Measurements from ENCODE around the gene FRRS1. TPM values are rescaled to one million over a fixed set of nuclear protein-coding genes. Genes with fewer than 3 reads are reported as not detected.
"Not testable (repeated sequence)": the region's sequence is repeated elsewhere in the genome, so short reads cannot be mapped to it uniquely, and the experiment has no call there.

The FRRS1 gene, protein sequence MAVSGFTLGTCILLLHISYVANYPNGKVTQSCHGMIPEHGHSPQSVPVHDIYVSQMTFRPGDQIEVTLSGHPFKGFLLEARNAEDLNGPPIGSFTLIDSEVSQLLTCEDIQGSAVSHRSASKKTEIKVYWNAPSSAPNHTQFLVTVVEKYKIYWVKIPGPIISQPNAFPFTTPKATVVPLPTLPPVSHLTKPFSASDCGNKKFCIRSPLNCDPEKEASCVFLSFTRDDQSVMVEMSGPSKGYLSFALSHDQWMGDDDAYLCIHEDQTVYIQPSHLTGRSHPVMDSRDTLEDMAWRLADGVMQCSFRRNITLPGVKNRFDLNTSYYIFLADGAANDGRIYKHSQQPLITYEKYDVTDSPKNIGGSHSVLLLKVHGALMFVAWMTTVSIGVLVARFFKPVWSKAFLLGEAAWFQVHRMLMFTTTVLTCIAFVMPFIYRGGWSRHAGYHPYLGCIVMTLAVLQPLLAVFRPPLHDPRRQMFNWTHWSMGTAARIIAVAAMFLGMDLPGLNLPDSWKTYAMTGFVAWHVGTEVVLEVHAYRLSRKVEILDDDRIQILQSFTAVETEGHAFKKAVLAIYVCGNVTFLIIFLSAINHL
- total RNA-seq: 1 to 10 TPM; 1.2 to 1.7 TPM

DNA sequence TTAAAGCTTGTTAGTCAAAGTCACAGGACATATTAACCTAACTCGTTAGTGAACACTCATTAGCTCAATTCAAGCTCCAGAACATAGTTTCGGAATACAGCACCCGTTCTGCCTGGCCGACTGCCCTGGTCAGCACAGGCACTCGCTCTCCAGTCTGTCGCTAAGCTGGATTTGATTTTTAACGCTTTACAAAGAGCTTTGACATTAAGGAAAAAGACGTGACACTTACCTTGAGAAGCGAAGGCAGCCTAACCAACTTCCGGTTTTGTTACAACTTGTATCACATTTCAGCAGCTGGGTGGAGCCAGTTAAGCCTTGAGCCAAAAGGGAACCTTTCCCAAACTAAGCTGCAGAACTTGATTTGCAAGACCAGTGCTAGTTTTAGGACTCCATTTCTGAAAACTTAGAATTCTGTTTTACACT lies at the start of gene FRRS1:
Gene FRRS1 (minus strand): TSS at position 258 of the 423 bp plus-strand sequence. CDS start 17,867 bp downstream, outside the sequence.
- H3K4me3 Mint-ChIP-seq: peak within 1 kb of the TSS; percentile 86
- CTCF ChIA-PET: interaction anchor here (0.5 to 1.6 kb wide), 6 partner anchors 12 to 81 kb away, joined by 3 to 6 read pairs (median 4); no protein-coding TSS in a partner anchor
- H3K36me3 Mint-ChIP-seq (ENCODE audit: low read depth): no peaks in the 10 kb centered on the region
- POLR2A ChIA-PET: interaction anchor here (0.7 to 1.3 kb wide), 2 partner anchors 44 to 272 kb away, joined by 3 to 5 read pairs; a partner anchor contains a TSS
- H3K4me1 Mint-ChIP-seq: peaks cover 12% of the 10 kb centered on the region
- H3K27ac Mint-ChIP-seq: peak within 1 kb of the TSS; percentile 62
- H3K9me3 Mint-ChIP-seq: no peaks in the 10 kb centered on the region
- peak; percentile 56 for DNase-seq
- H3K27me3 Mint-ChIP-seq: peaks cover 25% of the 10 kb centered on the region

DNA sequence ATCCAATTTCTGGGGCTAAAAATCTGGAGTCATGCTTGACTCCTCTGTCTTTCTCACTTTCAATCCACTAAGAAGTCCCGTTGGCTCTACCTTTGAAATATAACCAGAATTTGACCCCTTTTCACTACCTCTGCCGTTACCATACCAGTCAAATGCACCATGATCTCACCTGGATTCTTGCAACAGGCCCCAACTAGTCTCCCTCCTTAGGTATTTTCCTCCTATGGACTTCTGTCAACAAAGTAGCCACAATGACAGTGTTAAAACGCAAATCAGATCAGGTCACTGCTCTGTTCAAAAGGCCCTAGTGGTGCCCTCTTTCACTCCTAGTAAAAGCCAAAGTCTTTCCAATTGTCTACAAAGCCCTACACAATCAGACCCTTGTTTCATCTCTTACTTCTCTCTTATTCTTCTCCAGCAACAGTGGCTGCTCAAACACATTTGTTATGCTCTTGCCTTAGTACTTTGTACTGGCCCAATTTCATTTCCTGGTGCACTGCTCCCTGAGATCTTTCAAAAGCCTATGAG lies 48.0 kb upstream of the FRRS1 start:
- no peak for DNase-seq
- Mint-ChIP-seq H3K27me3 (peaks cover 16% of the 10 kb centered on the region), H3K27ac (no peak overlapping the region), H3K4me3 (no peak overlapping the region), H3K4me1 (peaks cover 1% of the 10 kb centered on the region), H3K9me3 (no peaks in the 10 kb centered on the region), H3K36me3 (ENCODE audit: low read depth) (no peaks in the 10 kb centered on the region)
- ChIA-PET POLR2A (no interaction called here), CTCF (no interaction called here)

DNA sequence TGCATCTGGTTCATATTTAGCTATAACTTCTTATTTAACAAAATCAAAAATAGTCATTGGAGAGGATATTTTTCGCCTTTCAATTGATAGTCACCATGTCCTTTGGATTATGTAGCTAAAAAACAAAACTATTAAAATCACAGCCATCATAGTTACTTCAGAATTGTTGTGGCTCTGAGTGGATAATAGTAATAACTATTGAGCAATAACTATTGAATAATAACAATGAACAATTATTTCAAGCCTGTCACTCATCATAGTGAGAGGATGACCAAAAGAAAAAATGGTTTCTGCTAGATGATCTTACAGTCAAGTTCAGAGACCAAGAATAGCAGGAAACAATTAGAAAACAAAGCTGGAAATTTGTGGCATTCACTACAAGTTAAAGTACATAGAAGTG lies 45.3 kb upstream of the FRRS1 start:
- H3K36me3 Mint-ChIP-seq (ENCODE audit: low read depth): no peaks in the 10 kb centered on the region
- no peak overlapping the region for H3K4me3 Mint-ChIP-seq
- H3K27ac Mint-ChIP-seq: no peak overlapping the region
- DNase-seq: no peak
- peaks cover 11% of the 10 kb centered on the region for H3K4me1 Mint-ChIP-seq
- H3K9me3 Mint-ChIP-seq: no peaks in the 10 kb centered on the region
- ChIA-PET CTCF (interaction anchor here (1.1 to 1.5 kb wide), 2 partner anchors 649 to 1057 kb away, joined by 3 read pairs; no protein-coding TSS in a partner anchor), POLR2A (interaction anchor here (1.8 kb wide), 1 partner anchor 38 kb away, joined by 5 read pairs; the partner anchor contains the start of gene AGL)
- H3K27me3 Mint-ChIP-seq: peaks cover 26% of the 10 kb centered on the region

DNA sequence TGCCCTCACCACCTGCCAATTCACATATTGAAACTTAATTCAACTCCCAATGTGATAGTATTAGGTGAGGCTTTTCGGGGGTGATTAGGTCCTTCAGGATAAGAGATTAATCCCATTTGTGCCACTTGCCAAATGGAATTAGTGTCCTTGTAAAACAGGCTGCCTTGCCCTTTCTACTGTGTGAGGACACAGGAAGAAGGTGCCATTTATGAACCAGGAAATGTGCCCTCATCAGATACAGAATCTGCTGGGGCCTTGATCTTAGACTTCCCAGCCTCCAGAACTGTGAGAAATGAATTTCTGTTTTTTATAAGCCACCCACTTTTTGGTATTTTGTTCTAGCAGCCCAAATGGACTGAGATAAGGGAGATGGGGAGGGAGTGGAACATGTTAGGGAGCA lies 44.6 kb upstream of the FRRS1 start:
- Mint-ChIP-seq H3K4me3 (no peak overlapping the region), H3K9me3 (no peaks in the 10 kb centered on the region), H3K36me3 (ENCODE audit: low read depth) (no peaks in the 10 kb centered on the region), H3K27ac (no peak overlapping the region), H3K4me1 (peaks cover 11% of the 10 kb centered on the region), H3K27me3 (peaks cover 22% of the 10 kb centered on the region)
- ChIA-PET POLR2A (interaction anchor here (1.8 kb wide), 1 partner anchor 39 kb away, joined by 5 read pairs; the partner anchor contains the start of gene AGL), CTCF (interaction anchor here (1.1 to 1.5 kb wide), 2 partner anchors 650 to 1058 kb away, joined by 3 read pairs; no protein-coding TSS in a partner anchor)
- no peak for DNase-seq

DNA sequence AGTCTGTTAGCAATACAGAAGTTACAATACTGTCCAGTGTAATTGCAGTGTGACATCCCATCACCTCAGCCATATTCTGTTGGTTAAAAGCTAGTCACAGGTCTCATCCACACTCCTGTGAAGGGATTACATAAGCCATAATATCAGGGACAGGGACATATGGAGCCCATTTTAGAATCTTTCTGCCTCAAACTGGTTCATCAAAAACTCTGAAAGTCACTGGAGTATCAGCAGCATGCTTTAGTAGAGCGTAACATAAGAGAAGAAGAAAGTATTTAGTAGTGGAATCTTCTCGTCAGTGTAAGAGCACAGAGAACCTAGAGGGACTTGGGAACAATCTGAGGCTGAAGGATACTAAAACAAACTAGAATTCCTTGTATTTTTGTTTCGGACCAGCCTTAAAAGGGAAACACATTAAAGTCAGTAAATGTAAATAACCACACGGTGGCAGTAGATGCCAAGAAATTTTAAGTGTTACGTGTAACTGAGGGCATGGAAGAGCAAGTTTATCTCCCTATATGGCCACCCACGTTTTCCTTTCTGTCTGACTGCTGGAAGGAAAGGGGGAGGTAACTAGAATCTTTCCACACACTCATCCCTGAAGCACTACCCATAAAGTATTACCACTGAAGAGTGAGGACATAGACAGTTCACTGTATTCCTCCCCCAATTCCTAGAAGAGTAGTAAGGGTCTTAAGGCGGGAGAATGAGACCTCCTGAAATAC lies 42.1 kb upstream of the FRRS1 start:
- peaks cover 14% of the 10 kb centered on the region for H3K27me3 Mint-ChIP-seq
- peak; percentile 33 for DNase-seq
- no peaks in the 10 kb centered on the region for H3K36me3 Mint-ChIP-seq (ENCODE audit: low read depth)
- H3K27ac Mint-ChIP-seq: no peak overlapping the region
- POLR2A ChIA-PET: no interaction called here
- CTCF ChIA-PET: no interaction called here
- H3K4me1 Mint-ChIP-seq: peaks cover 11% of the 10 kb centered on the region
- no peaks in the 10 kb centered on the region for H3K9me3 Mint-ChIP-seq
- no peak overlapping the region for H3K4me3 Mint-ChIP-seq

DNA sequence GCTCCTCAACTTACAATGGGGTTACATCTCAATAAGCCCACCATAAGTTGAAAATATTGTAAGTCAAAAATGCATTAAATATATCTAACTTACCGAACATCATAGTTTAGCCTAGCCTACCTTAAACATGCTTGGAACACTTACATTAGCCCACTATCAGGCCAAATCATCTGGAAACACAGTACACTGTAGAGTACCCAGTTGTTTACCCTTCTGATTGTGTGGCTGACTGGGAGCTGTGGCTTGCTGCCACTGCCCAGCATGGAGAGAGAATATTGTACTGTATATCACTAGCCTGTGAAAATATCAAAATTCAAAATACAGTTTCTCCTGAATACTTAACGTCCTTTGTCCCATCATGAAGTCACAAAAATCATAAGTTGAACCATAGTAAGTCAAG lies 40.4 kb upstream of the FRRS1 start:
- Mint-ChIP-seq H3K4me3 (no peak overlapping the region), H3K27ac (no peak overlapping the region), H3K4me1 (peaks cover 11% of the 10 kb centered on the region), H3K36me3 (ENCODE audit: low read depth) (no peaks in the 10 kb centered on the region), H3K27me3 (peaks cover 10% of the 10 kb centered on the region), H3K9me3 (no peaks in the 10 kb centered on the region)
- DNase-seq: no peak
- POLR2A ChIA-PET: interaction anchor here (1.6 kb wide), 1 partner anchor 163 kb away, joined by 3 read pairs; the partner anchor contains the start of gene SLC35A3
- CTCF ChIA-PET: interaction anchor here (2.5 kb wide), 1 partner anchor 653 kb away, joined by 8 read pairs; no protein-coding TSS in a partner anchor

DNA sequence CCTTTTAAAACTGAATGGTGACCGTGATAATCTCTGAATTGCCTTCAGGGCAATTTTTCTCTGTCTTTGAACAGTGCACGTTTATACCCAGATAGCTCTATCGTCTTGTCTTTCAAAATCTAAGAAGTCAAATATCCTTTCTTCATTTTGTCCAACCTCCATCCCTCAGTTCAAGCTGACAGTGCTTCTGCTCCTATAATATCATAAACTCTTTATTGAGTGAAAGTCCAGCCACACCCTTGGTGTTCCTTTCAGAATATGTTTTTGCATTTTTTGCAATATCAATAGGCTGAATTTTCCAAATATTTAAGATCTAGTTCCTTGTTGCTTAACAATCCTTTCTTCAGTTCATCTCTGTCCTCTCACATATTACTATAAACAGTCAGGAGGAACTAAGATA lies 35.1 kb upstream of the FRRS1 start:
- H3K4me1 Mint-ChIP-seq: no peaks in the 10 kb centered on the region
- no peaks in the 10 kb centered on the region for H3K36me3 Mint-ChIP-seq (ENCODE audit: low read depth)
- CTCF ChIA-PET: no interaction called here
- H3K9me3 Mint-ChIP-seq: no peaks in the 10 kb centered on the region
- DNase-seq: no peak
- POLR2A ChIA-PET: no interaction called here
- H3K27ac Mint-ChIP-seq: no peak overlapping the region
- H3K27me3 Mint-ChIP-seq: peaks cover 31% of the 10 kb centered on the region
- H3K4me3 Mint-ChIP-seq: no peak overlapping the region

DNA sequence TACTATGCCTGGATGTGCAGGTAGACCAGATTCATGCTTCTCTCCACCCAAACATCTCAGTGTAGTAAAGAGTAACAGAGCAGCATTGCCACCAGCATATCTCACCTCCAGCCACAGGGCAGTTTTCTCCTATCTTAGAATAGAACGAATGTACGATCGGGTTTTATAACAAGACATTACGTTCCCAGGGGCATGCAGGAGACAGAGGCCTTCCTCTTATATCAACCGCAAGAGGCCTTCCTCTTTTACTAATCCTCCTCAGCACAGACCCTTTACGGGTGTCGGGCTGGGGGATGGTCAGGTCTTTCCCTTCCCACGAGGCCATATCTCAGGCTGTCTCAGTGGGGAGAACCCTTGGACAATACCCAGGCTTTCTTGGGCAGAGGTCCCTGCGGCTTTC lies 27.4 kb upstream of the FRRS1 start:
- H3K27ac Mint-ChIP-seq; CTCF ChIA-PET; DNase-seq; H3K9me3 Mint-ChIP-seq; H3K4me1 Mint-ChIP-seq; H3K36me3 Mint-ChIP-seq (ENCODE audit: low read depth); POLR2A ChIA-PET; H3K4me3 Mint-ChIP-seq: not testable (repeated sequence)
- peaks cover 48% of the 10 kb centered on the region for H3K27me3 Mint-ChIP-seq

DNA sequence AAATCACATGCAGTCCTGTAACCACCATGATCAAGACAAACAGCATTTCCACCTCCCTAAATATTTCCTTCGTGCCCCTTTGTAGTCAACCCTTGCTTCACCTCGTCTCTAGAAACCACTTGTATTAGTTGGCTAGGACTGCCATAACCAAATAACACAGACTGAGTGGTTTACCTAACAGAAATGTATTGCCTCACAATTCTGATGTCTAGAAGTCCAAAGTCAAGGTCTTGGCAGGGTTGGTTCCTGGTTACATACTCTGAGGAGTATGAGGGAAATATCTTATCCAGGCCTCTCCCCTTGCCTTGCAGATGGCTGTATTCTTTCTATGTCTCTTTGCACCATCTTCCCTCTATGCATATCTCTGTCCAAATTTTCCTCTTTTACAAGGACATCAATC lies 23.3 kb upstream of the FRRS1 start:
- CTCF ChIA-PET: no interaction called here
- no peak overlapping the region for H3K4me3 Mint-ChIP-seq

DNA sequence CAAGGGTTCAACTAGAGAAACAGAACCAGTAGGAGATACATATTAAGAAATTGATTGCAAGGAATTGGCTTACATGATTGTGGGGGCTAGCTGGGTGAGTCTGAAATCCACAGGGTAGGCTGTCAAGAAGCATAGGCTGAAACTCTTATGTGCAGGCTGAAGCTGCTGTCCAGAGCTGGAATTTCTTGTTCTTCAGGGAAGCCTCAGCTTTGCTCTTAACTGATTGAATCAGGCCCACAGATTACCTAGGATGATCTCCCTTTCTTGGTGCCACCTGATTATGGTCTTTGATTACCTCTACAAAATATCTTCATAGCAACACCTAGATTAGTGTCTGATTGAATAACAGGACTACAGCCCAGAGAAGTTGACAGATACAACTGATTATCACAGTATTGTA lies 22.5 kb upstream of the FRRS1 start:
- H3K36me3 Mint-ChIP-seq (ENCODE audit: low read depth): peaks cover 3% of the 10 kb centered on the region
- no peaks in the 10 kb centered on the region for H3K9me3 Mint-ChIP-seq
- ChIA-PET POLR2A (no interaction called here), CTCF (no interaction called here)
- H3K4me3 Mint-ChIP-seq: no peak overlapping the region
- DNase-seq: no peak
- H3K27me3 Mint-ChIP-seq: peaks cover 38% of the 10 kb centered on the region
- no peak overlapping the region for H3K27ac Mint-ChIP-seq
- H3K4me1 Mint-ChIP-seq: peaks cover 23% of the 10 kb centered on the region

More for the DNA sequence above, 23.3 kb upstream of the FRRS1 start:
- Mint-ChIP-seq H3K27me3 (peaks cover 31% of the 10 kb centered on the region), H3K27ac (no peak overlapping the region), H3K9me3 (no peaks in the 10 kb centered on the region), H3K36me3 (ENCODE audit: low read depth) (peaks cover 3% of the 10 kb centered on the region), H3K4me1 (peaks cover 15% of the 10 kb centered on the region)
- no peak for DNase-seq
- POLR2A ChIA-PET: no interaction called here

DNA sequence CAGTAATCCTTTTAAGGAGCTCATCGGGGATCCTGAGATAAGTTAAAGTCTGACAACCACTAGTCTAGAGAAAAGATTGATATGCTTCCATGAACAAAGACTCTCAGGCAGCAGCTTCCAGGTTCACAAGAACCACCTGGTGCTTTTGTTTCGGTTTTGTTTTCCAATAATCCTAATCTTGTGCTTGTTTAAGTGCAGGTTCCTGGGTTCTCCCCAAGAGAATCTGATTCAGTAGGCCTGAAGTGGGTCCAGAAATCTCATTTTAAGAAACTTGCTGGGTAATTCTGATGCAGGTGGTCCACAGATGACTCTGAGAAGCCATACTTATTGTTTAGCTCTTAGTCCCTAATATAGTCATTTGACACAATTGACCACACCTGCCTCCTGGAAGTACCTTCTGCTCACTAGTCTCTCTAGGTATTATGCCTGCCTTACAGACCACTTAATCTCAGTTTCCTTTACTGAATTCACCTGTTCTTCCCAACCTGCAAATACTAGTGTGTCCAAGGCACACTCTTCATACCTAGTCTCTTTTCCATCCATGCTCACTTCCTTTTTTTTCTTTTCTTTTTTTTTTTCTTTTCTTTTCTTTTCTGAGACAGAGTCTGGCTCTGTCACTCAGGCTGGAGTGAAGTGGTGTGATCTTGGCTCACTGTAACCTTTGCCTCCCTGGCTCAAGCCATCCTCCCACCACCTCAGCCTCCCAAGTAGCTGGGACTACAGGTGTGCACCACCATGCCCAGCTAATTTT lies 20.5 kb upstream of the FRRS1 start:
- Mint-ChIP-seq H3K36me3 (ENCODE audit: low read depth) (peaks cover 3% of the 10 kb centered on the region), H3K9me3 (no peaks in the 10 kb centered on the region), H3K4me1 (peaks cover 23% of the 10 kb centered on the region), H3K27ac (no peak overlapping the region), H3K27me3 (peaks cover 44% of the 10 kb centered on the region), H3K4me3 (no peak overlapping the region)
- ChIA-PET CTCF (interaction anchor here (1.3 kb wide), 1 partner anchor 21 kb away, joined by 3 read pairs; the partner anchor contains the start of gene FRRS1), POLR2A (interaction anchor here (0.7 kb wide), 1 partner anchor 251 kb away, joined by 3 read pairs; a partner anchor contains a TSS)
- DNase-seq: no peak

DNA sequence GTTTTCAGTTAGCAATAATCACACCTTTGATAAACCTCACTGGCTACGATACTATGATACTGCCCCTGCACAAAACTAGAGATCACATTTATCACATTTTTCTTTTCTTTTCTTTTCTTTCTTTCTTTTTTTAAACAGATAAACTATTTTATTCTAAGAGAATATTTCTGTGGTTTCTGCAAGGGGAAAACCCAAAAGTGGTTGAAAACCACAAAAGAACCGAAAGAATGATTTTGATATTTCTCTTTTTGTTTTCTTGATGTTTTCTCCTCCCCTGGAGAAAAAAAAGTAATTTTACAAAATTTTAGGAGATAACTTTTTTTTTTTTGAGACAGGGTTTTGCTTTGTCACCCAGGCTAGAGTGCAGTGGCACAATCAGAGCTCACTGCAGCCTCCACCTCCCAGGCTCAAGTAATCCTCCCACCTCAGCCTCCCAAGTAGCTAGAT lies 18.4 kb upstream of the FRRS1 start:
- H3K36me3 Mint-ChIP-seq (ENCODE audit: low read depth): peaks cover 3% of the 10 kb centered on the region
- ChIA-PET CTCF (no interaction called here), POLR2A (no interaction called here)
- peaks cover 23% of the 10 kb centered on the region for H3K4me1 Mint-ChIP-seq
- DNase-seq: no peak
- peaks cover 56% of the 10 kb centered on the region for H3K27me3 Mint-ChIP-seq
- no peaks in the 10 kb centered on the region for H3K9me3 Mint-ChIP-seq
- peak overlapping the region; percentile 19 for H3K4me3 Mint-ChIP-seq
- no peak overlapping the region for H3K27ac Mint-ChIP-seq

Data from activated CD4-positive, alpha-beta memory T cell treated with anti-CD3 and anti-CD28 coated beads, Interleukin-2, amount 10 ng/mL, durations not matched to agents 7 days and 5 days (primary cell).